NCI-H2081 (cell line): ENCODE results near the gene ZBTB20.
"Not testable (repeated sequence)": the region's sequence is repeated elsewhere in the genome, so short reads cannot be mapped to it uniquely, and the experiment has no call there.

ENCODE experiments used
- DNase-seq, 2 experiments: peaks; one replicate each; lab custom pipeline; 2025; lab: John Stamatoyannopoulos, UW

Gene ZBTB20

GRCh38 chr3:115146418-115147328 is at the start of gene ZBTB20:
ZBTB20 (minus strand) TSS chr3:115147288.
- peak; percentile 51 to 64 for DNase-seq

GRCh38 chr3:115194476-115194875 is 47.4 kb upstream of the ZBTB20 start:
- no peak for DNase-seq

GRCh38 chr3:115190747-115191146 is 43.7 kb upstream of the ZBTB20 start:
- no peak for DNase-seq

- no peak for DNase-seq
These were observed 40.2 kb upstream of the ZBTB20 start for GRCh38 chr3:115187149-115187757.

GRCh38 chr3:115186351-115187148 is 39.5 kb upstream of the ZBTB20 start:
- DNase-seq, result no peak

GRCh38 chr3:115184859-115185572 is 37.9 kb upstream of the ZBTB20 start:
- not testable (repeated sequence) for DNase-seq

- not testable (repeated sequence) for DNase-seq
These were observed 31.8 kb upstream of the ZBTB20 start for GRCh38 chr3:115178930-115179329.

- no peak for DNase-seq
These were observed 22.7 kb upstream of the ZBTB20 start for GRCh38 chr3:115169808-115170207.

GRCh38 chr3:115165701-115166100 is 18.6 kb upstream of the ZBTB20 start:
- DNase-seq, result no peak

GRCh38 chr3:115165266-115165665 is 18.2 kb upstream of the ZBTB20 start:
- no peak for DNase-seq

- no peak for DNase-seq
These were observed 17.5 kb upstream of the ZBTB20 start for GRCh38 chr3:115164374-115165221.

- no peak for DNase-seq
These were observed 15.7 kb upstream of the ZBTB20 start for GRCh38 chr3:115162759-115163158.

GRCh38 chr3:115161866-115162265 is 14.8 kb upstream of the ZBTB20 start:
- no peak for DNase-seq

GRCh38 chr3:115161168-115161834 is 14.2 kb upstream of the ZBTB20 start:
- no peak for DNase-seq

GRCh38 chr3:115160295-115160694 is 13.2 kb upstream of the ZBTB20 start:
- DNase-seq, result no peak

- no peak for DNase-seq
These were observed 9.1 kb upstream of the ZBTB20 start for GRCh38 chr3:115156046-115156654.

GRCh38 chr3:115154611-115155010 is 7.5 kb upstream of the ZBTB20 start:
- DNase-seq, result no peak

- no peak for DNase-seq
These were observed 4.8 kb upstream of the ZBTB20 start for GRCh38 chr3:115151921-115152320.

GRCh38 chr3:115148142-115148790 is 1.2 kb upstream of the ZBTB20 start:
- no peak for DNase-seq
